GM12891 (cell line): Measurements from ENCODE around the gene DLD. TPM values are rescaled to one million over a fixed set of nuclear protein-coding genes. Genes with fewer than 3 reads are reported as not detected.
"Not testable (repeated sequence)": the region's sequence is repeated elsewhere in the genome, so short reads cannot be mapped to it uniquely, and the experiment has no call there.

Experiments
- DNase-seq: peaks from one replicate; pipeline ENCODE4 v3.0.0; 2011; ENCODE audit warnings: low spot score; ENCODE audit not compliant: insufficient read length
- FAIRE-seq: peaks from 2 replicates; lab custom pipeline; 2011; peaks lifted over from hg19 to GRCh38; lab: Jason Lieb, UNC
- PAX5 ChIP-seq: IDR thresholded peaks from 2 replicates; pipeline ENCODE4 v1.6.1; 2011; ENCODE audit warnings: low read length, moderate library complexity, mild to moderate bottlenecking; ENCODE audit not compliant: insufficient read depth, severe bottlenecking
- POLR2A ChIP-seq: IDR thresholded peaks from 2 replicates; pipeline ENCODE4 v1.6.1; 2011; ENCODE audit warnings: low read depth, low read length, control low read depth
- POLR2AphosphoS5 ChIP-seq: IDR thresholded peaks from 2 replicates; pipeline ENCODE4 v1.6.1; 2011; ENCODE audit warnings: low read depth, low read length, control low read depth
- POU2F2 ChIP-seq: IDR thresholded peaks from 2 replicates; pipeline ENCODE4 v1.6.1; 2011; ENCODE audit warnings: low read depth, mild to moderate bottlenecking, control low read depth, low read length, moderate library complexity
- SPI1 ChIP-seq: IDR thresholded peaks from 2 replicates; pipeline ENCODE4 v1.6.1; 2011; ENCODE audit warnings: low read depth, low read length, control low read depth
- TAF1 ChIP-seq: IDR thresholded peaks from 2 replicates; pipeline ENCODE4 v1.6.1; 2011; ENCODE audit warnings: low read depth, low read length, control low read depth
- polyA plus RNA-seq: library from polyadenylated mRNA; unstranded; fragments of >200 nt; gene quantifications from one replicate; pipeline ENCODE4 v1.2.1, GENCODE V29; 2012; ENCODE audit warnings: low read depth, missing spikeins, inconsistent platforms; ENCODE audit not compliant: missing spikeins

DLD gene
- 105 TPM for polyA plus RNA-seq

- DNase-seq, result peak; percentile 91
- peak; percentile 98 for FAIRE-seq
- TF ChIP-seq PAX5 (no peak), POLR2AphosphoS5 (peak; percentile 81), POLR2A (no peak; the same call in 1 of the 2 replicates), TAF1 (peak; percentile 61), SPI1 (0 out of 2 replicates have a peak, but pooled peaks have one; percentile 6), POU2F2 (0 out of 2 replicates have a peak, but pooled peaks have one; percentile 11)
Measured at GRCh38 chr7:107890962-107891635, at the start of gene DLD. TSS of gene DLD (plus strand) at chr7:107891183. CDS start at chr7:107891251, 68 bp downstream.

- no peak for DNase-seq
- FAIRE-seq, result no peak
- TF ChIP-seq TAF1 (no peak), POLR2A (no peak), POLR2AphosphoS5 (no peak), PAX5 (no peak), POU2F2 (no peak), SPI1 (no peak)
Measured at GRCh38 chr7:107842213-107842612, 48.8 kb upstream of the DLD start.

GRCh38 chr7:107843184-107843583 is 47.8 kb upstream of the DLD start:
- DNase-seq, result no peak
- TF ChIP-seq POLR2A (no peak), SPI1 (no peak), PAX5 (no peak), POU2F2 (no peak), POLR2AphosphoS5 (no peak), TAF1 (no peak)
- FAIRE-seq, result no peak

GRCh38 chr7:107846324-107846723 is 44.7 kb upstream of the DLD start:
- FAIRE-seq, result no peak
- no peak for DNase-seq
- TF ChIP-seq POU2F2 (no peak), POLR2AphosphoS5 (no peak), PAX5 (no peak)

GRCh38 chr7:107847168-107847835 is 43.7 kb upstream of the DLD start:
- TF ChIP-seq SPI1 (no peak), POLR2AphosphoS5 (no peak), PAX5 (no peak), POLR2A (no peak), TAF1 (no peak), POU2F2 (no peak)
- FAIRE-seq (no peak), DNase-seq (no peak)

- not testable (repeated sequence) for DNase-seq, FAIRE-seq
Measured at GRCh38 chr7:107847836-107848175, 43.2 kb upstream of the DLD start.

DNA sequence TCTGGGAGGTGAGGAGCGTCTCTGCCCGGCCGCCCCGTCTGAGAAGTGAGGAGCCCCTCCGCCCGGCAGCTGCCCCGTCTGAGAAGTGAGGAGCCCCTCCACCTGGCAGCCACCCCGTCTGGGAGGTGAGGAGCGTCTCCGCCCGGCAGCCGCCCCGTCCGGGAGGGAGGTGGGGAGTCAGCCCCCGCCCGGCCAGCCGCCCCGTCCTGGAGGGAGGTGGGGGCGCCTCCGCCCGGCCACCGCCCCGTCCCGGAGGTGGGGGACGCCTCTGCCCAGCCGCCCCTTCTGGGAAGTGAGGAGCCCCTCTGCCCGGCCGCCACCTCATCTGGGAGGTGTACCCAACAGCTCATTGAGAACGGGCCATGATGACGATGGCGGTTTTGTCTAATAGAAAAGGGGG is 42.8 kb upstream of the DLD start:
- FAIRE-seq, DNase-seq: not testable (repeated sequence)

GRCh38 chr7:107850216-107850615 is 40.8 kb upstream of the DLD start:
- DNase-seq, result no peak
- no peak for FAIRE-seq
- no peak for TF ChIP-seq POU2F2
- no peak for TF ChIP-seq POLR2AphosphoS5
- no peak for TF ChIP-seq PAX5
- no peak for TF ChIP-seq POLR2A
- no peak for TF ChIP-seq TAF1
- TF ChIP-seq SPI1, result no peak

DNA sequence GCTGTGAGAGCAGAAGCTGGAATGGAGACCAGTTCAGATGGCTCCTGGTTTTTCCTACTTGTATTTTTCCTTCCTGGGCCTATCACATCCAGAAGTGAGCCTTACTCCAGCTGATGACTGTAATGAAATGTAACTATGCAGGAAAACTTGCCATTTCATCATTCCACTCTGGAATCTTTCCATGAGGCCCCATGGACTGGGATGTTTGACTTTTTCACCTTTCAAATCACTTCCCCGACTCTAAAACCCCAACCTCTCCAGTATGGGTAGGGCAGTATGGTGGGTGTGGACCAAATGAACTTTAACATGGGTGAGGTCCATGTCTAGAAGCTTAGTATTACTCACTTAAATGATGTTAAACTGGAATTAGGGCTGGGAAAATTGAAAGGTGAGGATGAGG is 40.3 kb upstream of the DLD start:
- FAIRE-seq, result no peak
- no peak for DNase-seq
- TF ChIP-seq POU2F2, result no peak
- no peak for TF ChIP-seq TAF1
- TF ChIP-seq POLR2A, result no peak
- no peak for TF ChIP-seq PAX5
- no peak for TF ChIP-seq POLR2AphosphoS5
- TF ChIP-seq SPI1, result no peak

GRCh38 chr7:107854454-107854853 is 36.5 kb upstream of the DLD start:
- TF ChIP-seq SPI1 (no peak), TAF1 (no peak), POLR2AphosphoS5 (no peak), POLR2A (no peak), PAX5 (no peak), POU2F2 (no peak)
- FAIRE-seq, result no peak
- no peak for DNase-seq
